ENCODE measurements around the gene RAD9A.
A peak's percentile ranks its signal among the peaks of the same experiment; 100 is the strongest.

The RAD9A gene

GRCh38 chr11:67356864-67357561 is 34.8 kb upstream of the RAD9A start:
- Histone ChIP-seq H3K4me3 (ENCODE audit: low read depth, low read length) (no peak overlapping the region), H3K36me3 (ENCODE audit: control insufficient read depth in 2 of 2, insufficient read depth in 1 of 2, low read length in 2 of 2) (no peaks in the 10 kb centered on the region), H3K4me1 (ENCODE audit: control insufficient read depth, insufficient read depth, low read length) (no peaks in the 10 kb centered on the region), H3K27ac (ENCODE audit: extremely low read depth, low read depth, low read length) (no peak overlapping the region), H3K9me3 (ENCODE audit: control insufficient read depth, insufficient read depth, low read depth, low read length) (no peaks in the 10 kb centered on the region)
- TF ChIP-seq GLIS1 (tag by site-specific recombination; IDR thresholded peaks at IDR 0.05): peak; percentile 28; the same call in 1 of the 2 replicates
- TF ChIP-seq, protein P1, sequence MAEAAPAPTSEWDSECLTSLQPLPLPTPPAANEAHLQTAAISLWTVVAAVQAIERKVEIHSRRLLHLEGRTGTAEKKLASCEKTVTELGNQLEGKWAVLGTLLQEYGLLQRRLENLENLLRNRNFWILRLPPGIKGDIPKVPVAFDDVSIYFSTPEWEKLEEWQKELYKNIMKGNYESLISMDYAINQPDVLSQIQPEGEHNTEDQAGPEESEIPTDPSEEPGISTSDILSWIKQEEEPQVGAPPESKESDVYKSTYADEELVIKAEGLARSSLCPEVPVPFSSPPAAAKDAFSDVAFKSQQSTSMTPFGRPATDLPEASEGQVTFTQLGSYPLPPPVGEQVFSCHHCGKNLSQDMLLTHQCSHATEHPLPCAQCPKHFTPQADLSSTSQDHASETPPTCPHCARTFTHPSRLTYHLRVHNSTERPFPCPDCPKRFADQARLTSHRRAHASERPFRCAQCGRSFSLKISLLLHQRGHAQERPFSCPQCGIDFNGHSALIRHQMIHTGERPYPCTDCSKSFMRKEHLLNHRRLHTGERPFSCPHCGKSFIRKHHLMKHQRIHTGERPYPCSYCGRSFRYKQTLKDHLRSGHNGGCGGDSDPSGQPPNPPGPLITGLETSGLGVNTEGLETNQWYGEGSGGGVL (tag by site-specific recombination; IDR thresholded peaks at IDR 0.05): peak; percentile 25; the same call in 1 of the 2 replicates
- peak; percentile 37 for TF ChIP-seq ZFHX2 (tag by site-specific recombination; conservative IDR thresholded peaks at IDR 0.05)
- TF ChIP-seq SP2 (tag by site-specific recombination; IDR thresholded peaks at IDR 0.05): no peak
- TF ChIP-seq ZIC2 (tag by site-specific recombination; IDR thresholded peaks at IDR 0.05): peak; percentile 43
- 0 out of 2 replicates have a peak, but pooled peaks have one; percentile 8 for TF ChIP-seq ZSCAN30 (tag by site-specific recombination; IDR thresholded peaks at IDR 0.05)
- peak; percentile 77; the same call in 1 of the 2 replicates for TF ChIP-seq CTCF (tag by site-specific recombination; IDR thresholded peaks at IDR 0.05)
- no peak for TF ChIP-seq RBAK (tag by site-specific recombination; IDR thresholded peaks at IDR 0.05)
- TF ChIP-seq ZBTB17 (tag by site-specific recombination; IDR thresholded peaks at IDR 0.05): peak; percentile 48
- peak; percentile 84 for TF ChIP-seq ZNF654 (tag by site-specific recombination; IDR thresholded peaks at IDR 0.05; ENCODE audit: low read depth)
- 0 out of 2 replicates have a peak, but pooled peaks have one; percentile 24 for TF ChIP-seq ZNF513 (tag by site-specific recombination; IDR thresholded peaks at IDR 0.05)
- TF ChIP-seq KLF8 (tag by site-specific recombination; IDR thresholded peaks at IDR 0.05): 0 out of 2 replicates have a peak, but pooled peaks have one; percentile 36
- no peak for TF ChIP-seq ZNF121 (tag by site-specific recombination; IDR thresholded peaks at IDR 0.05)
- TF ChIP-seq ZFP69B (tag by site-specific recombination; IDR thresholded peaks at IDR 0.05): 0 out of 2 replicates have a peak, but pooled peaks have one; percentile 24
- no peak for TF ChIP-seq ZNF341 (tag by site-specific recombination; IDR thresholded peaks at IDR 0.05; ENCODE audit: low read depth)
- ChIA-PET POLR2A (interaction anchor here (1.3 to 2.3 kb wide), 3 partner anchors 17 to 35 kb away, joined by 4 to 8 read pairs (median 7); partner anchors contain the start of gene RAD9A), CTCF (interaction anchor here (0.6 to 30.4 kb wide), 18 partner anchors 10 to 932 kb away, joined by 3 to 898 read pairs (median 4); partner anchors contain the start of genes CCDC87, CLCF1 and RAD9A)

- Histone ChIP-seq H3K36me3 (ENCODE audit: control insufficient read depth in 2 of 2, insufficient read depth in 1 of 2, low read length in 2 of 2) (no peaks in the 10 kb centered on the region), H3K27ac (ENCODE audit: extremely low read depth, low read depth, low read length) (no peak overlapping the region), H3K4me3 (ENCODE audit: low read depth, low read length) (no peak overlapping the region), H3K4me1 (ENCODE audit: control insufficient read depth, insufficient read depth, low read length) (no peaks in the 10 kb centered on the region), H3K9me3 (ENCODE audit: control insufficient read depth, insufficient read depth, low read depth, low read length) (no peaks in the 10 kb centered on the region)
- POLR2A ChIA-PET: interaction anchor here (0.8 to 2.3 kb wide), 2 partner anchors 17 to 34 kb away, joined by 7 to 8 read pairs; partner anchors contain the start of gene RAD9A
- CTCF ChIA-PET: interaction anchor here (0.7 to 30.4 kb wide), 7 partner anchors 9 to 417 kb away, joined by 3 to 898 read pairs (median 16); partner anchors contain the start of genes CLCF1 and RAD9A
- no peak for TF ChIP-seq ZNF530 (tag by site-specific recombination; IDR thresholded peaks at IDR 0.05; ENCODE audit: low read depth)
- TF ChIP-seq, protein P2, sequence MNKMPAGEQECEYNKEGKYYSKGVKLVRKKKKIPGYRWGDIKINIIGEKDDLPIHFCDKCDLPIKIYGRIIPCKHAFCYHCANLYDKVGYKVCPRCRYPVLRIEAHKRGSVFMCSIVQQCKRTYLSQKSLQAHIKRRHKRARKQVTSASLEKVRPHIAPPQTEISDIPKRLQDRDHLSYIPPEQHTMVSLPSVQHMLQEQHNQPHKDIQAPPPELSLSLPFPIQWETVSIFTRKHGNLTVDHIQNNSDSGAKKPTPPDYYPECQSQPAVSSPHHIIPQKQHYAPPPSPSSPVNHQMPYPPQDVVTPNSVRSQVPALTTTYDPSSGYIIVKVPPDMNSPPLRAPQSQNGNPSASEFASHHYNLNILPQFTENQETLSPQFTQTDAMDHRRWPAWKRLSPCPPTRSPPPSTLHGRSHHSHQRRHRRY (tag by site-specific recombination; IDR thresholded peaks at IDR 0.05): no peak
- TF ChIP-seq YY2 (tag by site-specific recombination; IDR thresholded peaks at IDR 0.05): no peak
- no peak for TF ChIP-seq INSM2 (tag by site-specific recombination; IDR thresholded peaks at IDR 0.05)
- TF ChIP-seq PRDM1 (tag by site-specific recombination; IDR thresholded peaks at IDR 0.05): no peak
- no peak for TF ChIP-seq ZNF211 (tag by site-specific recombination; IDR thresholded peaks at IDR 0.05; ENCODE audit: low read depth)
- no peak for TF ChIP-seq SP7 (tag by site-specific recombination; IDR thresholded peaks at IDR 0.05)
- no peak for TF ChIP-seq GLI2 (tag by site-specific recombination; IDR thresholded peaks at IDR 0.05; ENCODE audit: borderline replicate concordance, low read depth)
These were observed 33.7 kb upstream of the RAD9A start for GRCh38 chr11:67357831-67358670.

Measured in HEK293 (cell line).